Measurements from ENCODE around the gene RGS13. TPM values are rescaled to one million over a fixed set of nuclear protein-coding genes. Genes with fewer than 3 reads are reported as not detected.

The RGS13 gene
- total RNA-seq, 2 donors from 2014 or later = 1.0 to 1.1 TPM

DNA sequence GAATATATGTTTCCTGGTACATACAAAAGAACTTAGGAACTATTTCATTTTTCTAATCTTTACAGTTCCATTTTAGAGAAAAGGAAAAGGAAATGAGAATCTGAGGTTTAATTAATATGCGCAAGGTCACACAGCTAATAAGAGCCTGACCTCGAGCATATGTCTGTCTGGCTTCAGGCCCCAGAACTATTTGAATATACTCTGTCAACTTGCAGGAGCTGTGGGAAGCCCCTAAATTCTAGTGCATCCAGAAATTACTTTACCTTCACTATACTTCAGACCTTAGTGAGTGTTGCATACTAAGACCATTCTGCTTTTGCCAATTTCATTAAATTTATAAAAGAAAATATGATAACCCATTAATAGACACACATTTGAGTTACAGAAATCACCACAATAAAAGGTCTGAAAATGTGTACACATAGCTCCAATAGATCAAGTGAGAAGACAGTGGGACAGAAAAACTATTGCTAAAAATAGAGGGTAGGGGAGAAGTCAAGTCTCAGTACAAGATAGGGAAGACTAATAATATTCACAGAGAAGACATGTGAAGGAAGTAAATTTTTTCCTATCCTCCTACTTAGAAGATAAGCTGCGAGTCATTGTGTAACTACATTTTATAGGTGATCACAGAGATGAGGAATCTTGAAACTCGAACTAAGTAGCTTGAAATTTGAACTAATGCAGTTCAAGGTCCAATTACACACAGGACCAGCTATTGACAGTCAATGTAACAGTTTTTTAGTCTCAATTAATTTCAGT, 3.8 kb downstream of the RGS13 start:
- no peak for DNase-seq
- no peak overlapping the region for H3K27ac ChIP-seq
- no peaks in the 10 kb centered on the region for H3K36me3 ChIP-seq
- H3K9ac ChIP-seq (ENCODE audit: low read depth in 2 of 2, low read length in 2 of 2) = no peak overlapping the region
- TF ChIP-seq, protein P1, sequence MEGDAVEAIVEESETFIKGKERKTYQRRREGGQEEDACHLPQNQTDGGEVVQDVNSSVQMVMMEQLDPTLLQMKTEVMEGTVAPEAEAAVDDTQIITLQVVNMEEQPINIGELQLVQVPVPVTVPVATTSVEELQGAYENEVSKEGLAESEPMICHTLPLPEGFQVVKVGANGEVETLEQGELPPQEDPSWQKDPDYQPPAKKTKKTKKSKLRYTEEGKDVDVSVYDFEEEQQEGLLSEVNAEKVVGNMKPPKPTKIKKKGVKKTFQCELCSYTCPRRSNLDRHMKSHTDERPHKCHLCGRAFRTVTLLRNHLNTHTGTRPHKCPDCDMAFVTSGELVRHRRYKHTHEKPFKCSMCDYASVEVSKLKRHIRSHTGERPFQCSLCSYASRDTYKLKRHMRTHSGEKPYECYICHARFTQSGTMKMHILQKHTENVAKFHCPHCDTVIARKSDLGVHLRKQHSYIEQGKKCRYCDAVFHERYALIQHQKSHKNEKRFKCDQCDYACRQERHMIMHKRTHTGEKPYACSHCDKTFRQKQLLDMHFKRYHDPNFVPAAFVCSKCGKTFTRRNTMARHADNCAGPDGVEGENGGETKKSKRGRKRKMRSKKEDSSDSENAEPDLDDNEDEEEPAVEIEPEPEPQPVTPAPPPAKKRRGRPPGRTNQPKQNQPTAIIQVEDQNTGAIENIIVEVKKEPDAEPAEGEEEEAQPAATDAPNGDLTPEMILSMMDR (IDR thresholded peaks at IDR 0.05) = no peak
- H3K4me3 ChIP-seq = no peak overlapping the region
- intact Hi-C loops (cut with DNase I) = no loop called here
- H3K27me3 ChIP-seq = no peaks in the 10 kb centered on the region
- H3K9me3 ChIP-seq = no peaks in the 10 kb centered on the region
- no peaks in the 10 kb centered on the region for H3K4me1 ChIP-seq

DNA sequence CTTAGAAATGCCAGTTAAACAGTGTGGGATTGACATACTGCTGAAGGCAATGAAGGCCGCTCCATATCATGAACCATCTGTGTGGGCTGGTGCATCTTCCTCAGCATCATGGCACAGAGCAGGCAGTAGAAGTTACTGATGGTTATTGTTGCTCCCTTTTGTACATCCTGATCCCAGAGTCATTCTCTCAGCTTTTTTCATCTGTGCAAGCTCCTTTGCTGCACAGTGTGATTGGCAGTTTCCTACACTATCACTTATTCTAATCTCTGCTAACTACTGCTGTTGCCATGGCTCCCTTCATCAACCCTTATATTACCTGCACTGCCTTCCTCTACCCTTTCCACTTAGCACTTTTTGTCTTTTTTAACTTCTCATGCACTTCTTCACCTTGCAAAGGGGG, 16.2 kb downstream of the RGS13 start:
- no peak for DNase-seq
- Histone ChIP-seq H3K27me3 (no peaks in the 10 kb centered on the region), H3K9ac (ENCODE audit: low read depth in 2 of 2, low read length in 2 of 2) (no peak overlapping the region)

DNA sequence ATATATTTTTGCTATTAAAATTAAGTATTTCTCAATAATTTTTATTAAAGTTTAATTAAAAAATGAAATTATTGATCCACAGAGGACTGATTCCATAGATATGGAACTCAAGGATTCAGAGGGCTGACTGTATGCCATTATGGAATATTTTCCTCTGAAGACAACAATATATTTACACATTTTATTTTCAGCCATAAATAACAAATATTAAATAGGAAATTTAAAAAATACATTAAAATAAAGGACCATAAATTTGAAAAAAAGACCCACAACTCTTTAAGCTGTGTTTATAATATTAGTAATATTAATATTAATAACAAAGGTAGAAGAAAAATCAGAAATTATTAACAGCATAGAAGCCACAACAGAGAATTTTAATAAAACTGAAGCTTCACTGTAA, 18.2 kb downstream of the RGS13 start:
- DNase-seq = no peak
- H3K4me3 ChIP-seq = no peak overlapping the region
- H3K36me3 ChIP-seq = no peaks in the 10 kb centered on the region
- intact Hi-C loops (cut with DNase I) = no loop called here
- TF ChIP-seq, protein P1 (IDR thresholded peaks at IDR 0.05) = no peak
- H3K4me1 ChIP-seq = no peaks in the 10 kb centered on the region
- no peak overlapping the region for H3K27ac ChIP-seq
- H3K9ac ChIP-seq (ENCODE audit: low read depth in 2 of 2, low read length in 2 of 2) = no peak overlapping the region
- H3K27me3 ChIP-seq = no peaks in the 10 kb centered on the region
- H3K9me3 ChIP-seq = no peaks in the 10 kb centered on the region

More for the DNA sequence above, 16.2 kb downstream of the RGS13 start:
- H3K27ac ChIP-seq = no peak overlapping the region
- intact Hi-C loops (cut with DNase I) = no loop called here
- no peaks in the 10 kb centered on the region for H3K4me1 ChIP-seq
- TF ChIP-seq, protein P1 (IDR thresholded peaks at IDR 0.05) = no peak
- no peaks in the 10 kb centered on the region for H3K36me3 ChIP-seq
- no peak overlapping the region for H3K4me3 ChIP-seq
- H3K9me3 ChIP-seq = no peaks in the 10 kb centered on the region

DNA sequence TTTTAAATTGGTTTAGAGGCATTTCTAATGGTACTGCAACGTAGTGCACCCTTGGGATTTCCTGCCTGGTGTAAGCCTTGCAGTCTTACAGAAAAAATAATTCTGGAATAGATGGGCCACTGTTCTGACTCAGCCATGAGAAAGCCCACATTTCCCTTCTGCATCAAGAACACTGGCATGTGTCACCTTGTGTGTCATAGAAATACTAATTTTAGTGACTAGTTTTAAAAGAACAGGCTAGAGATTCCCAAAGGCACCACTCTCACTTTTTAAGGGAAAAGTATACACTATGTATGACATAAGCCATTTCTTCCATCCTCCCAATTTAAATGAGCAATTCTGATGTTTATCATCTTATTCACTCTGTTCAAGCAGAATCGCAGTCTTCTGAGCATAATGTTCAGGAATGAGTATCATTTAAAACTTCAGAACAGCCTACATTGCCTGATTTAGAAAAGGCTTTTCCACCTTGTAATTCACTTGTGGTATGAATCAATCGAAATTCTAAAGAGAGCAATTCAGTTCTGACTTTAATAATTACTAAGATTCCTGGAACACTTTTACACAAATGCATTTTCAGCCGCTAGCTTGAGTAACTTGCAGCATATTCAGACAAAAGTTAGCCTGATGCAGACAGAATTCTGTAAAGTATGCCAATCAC, 18.8 kb downstream of the RGS13 start:
- Histone ChIP-seq H3K4me3 (no peak overlapping the region), H3K36me3 (no peaks in the 10 kb centered on the region), H3K9ac (ENCODE audit: low read depth in 2 of 2, low read length in 2 of 2) (no peak overlapping the region), H3K9me3 (no peaks in the 10 kb centered on the region), H3K27ac (no peak overlapping the region), H3K27me3 (no peaks in the 10 kb centered on the region), H3K4me1 (no peaks in the 10 kb centered on the region)
- TF ChIP-seq, protein P1 (IDR thresholded peaks at IDR 0.05) = no peak
- intact Hi-C loops (cut with DNase I) = no loop called here
- no peak for DNase-seq

DNA sequence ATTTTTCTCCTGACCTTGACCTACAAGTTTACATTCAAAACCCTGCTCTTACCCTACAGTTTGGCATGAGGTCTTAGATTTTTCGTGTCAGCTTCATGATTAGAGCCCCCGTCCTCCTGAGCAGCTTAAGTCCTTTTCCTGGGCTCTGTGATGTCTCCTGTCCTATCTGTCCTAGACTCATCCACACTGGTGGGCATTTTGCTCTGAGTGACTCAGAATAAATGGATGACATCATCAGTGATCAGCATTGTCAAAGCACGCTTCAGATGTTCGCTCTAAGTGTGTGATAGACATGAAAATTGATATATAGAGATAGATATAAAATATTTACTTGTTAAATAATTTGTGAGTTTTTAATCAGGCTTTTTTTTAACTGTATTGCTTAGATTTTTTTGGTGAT, 21.8 kb downstream of the RGS13 start:
- Histone ChIP-seq H3K9ac (ENCODE audit: low read depth in 2 of 2, low read length in 2 of 2) (no peak overlapping the region), H3K27ac (no peak overlapping the region), H3K27me3 (no peaks in the 10 kb centered on the region), H3K9me3 (no peaks in the 10 kb centered on the region), H3K4me1 (no peaks in the 10 kb centered on the region), H3K36me3 (no peaks in the 10 kb centered on the region), H3K4me3 (no peak overlapping the region)
- intact Hi-C loops (cut with DNase I) = no loop called here
- TF ChIP-seq, protein P1 (IDR thresholded peaks at IDR 0.05) = no peak
- no peak for DNase-seq

Data from colonic mucosa (tissue), 4 donors.